ENCODE results near the gene OPTC. TPM values are rescaled to one million over a fixed set of nuclear protein-coding genes. Genes with fewer than 3 reads are reported as not detected.
A peak's percentile ranks its signal among the peaks of the same experiment; 100 is the strongest.

Gene OPTC
- total and polyA plus RNA-seq, 2 of the 8 experiments (the other 6 are each of a cell fraction or from before 2014, with no cell fraction given) = 1.1 to 4.0 TPM

DNA sequence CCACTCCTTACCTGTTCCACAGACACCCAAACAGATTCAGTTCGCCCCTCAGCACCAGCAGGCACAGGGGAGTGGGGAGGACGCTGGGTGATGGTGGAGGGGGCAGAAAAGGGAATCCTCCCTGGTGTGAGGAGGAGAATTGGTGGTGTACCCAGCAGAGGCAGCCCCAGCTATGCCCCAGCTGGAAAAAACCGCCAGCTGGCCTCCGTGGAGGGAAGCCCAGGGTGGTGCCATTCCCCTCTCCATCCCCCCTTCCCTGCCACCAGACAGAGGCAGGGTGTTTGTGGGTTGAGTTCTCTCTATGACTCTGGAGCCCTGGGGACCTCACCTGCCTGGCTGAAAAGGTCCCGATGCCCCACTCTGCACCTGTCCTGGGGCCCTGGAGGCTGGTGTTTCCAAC lies 27.9 kb downstream of the OPTC start:
- Histone ChIP-seq H2BK120ac (replicated peaks; ENCODE audit: low read depth, low read length) (no peak overlapping the region), H4K20me1 (replicated peaks in 1 of 2; ENCODE audit: control insufficient read depth in 1 of 2, insufficient read depth in 2 of 2, low read length in 2 of 2) (peaks cover 0 to 3% of the 10 kb centered on the region in 2 experiments), H3K27ac (ENCODE audit: low read depth, low read length) (no peak overlapping the region), H3K18ac (ENCODE audit: extremely low read depth, low read length) (peak overlapping the region; percentile 55; the same call in 1 of the 2 replicates), H4K5ac (ENCODE audit: insufficient read length, low read depth, low read length) (no peak overlapping the region), H3K79me2 (ENCODE audit: control insufficient read depth in 1 of 2, insufficient read depth in 2 of 2, low read length in 2 of 2) (no peaks in the 10 kb centered on the region), H2BK20ac (ENCODE audit: low read length) (0 out of 2 replicates have a peak overlapping the region, but pooled peaks have one; percentile 40), H3K9ac (replicated peaks in 1 of 4; ENCODE audit: extremely low read depth in 1 of 4, low read depth in 3 of 4, low read length in 3 of 4) (no peak overlapping the region), H3K79me1 (ENCODE audit: low read depth, low read length) (no peaks in the 10 kb centered on the region), H3K9me3 (ENCODE audit: insufficient read depth in 2 of 2, low read depth in 1 of 2, low read length in 1 of 2) (no peaks in the 10 kb centered on the region), H3K23me2 (ENCODE audit: low read depth, low read length) (peaks cover 4% of the 10 kb centered on the region; the same call in 1 of the 2 replicates), H3K4me3 (ENCODE audit: extremely low read depth in 1 of 4, insufficient read depth in 2 of 4, low read depth in 3 of 4, low read length in 4 of 4) (peak overlapping the region in 1 of 4 experiments; percentile 1; a peak in 1 of 8 replicates), H3K14ac (ENCODE audit: insufficient read length) (no peak overlapping the region), H2BK15ac (ENCODE audit: low read length) (peak overlapping the region; percentile 95), H2BK12ac (ENCODE audit: low read depth, low read length) (peak overlapping the region; percentile 70), H2AK5ac (ENCODE audit: low read depth, low read length) (0 out of 2 replicates have a peak overlapping the region, but pooled peaks have one; percentile 45), H2BK5ac (ENCODE audit: low read depth, low read length) (no peak overlapping the region; the same call in 1 of the 2 replicates), H4K8ac (ENCODE audit: extremely low read depth, insufficient read depth, low read length) (no peak overlapping the region), H3K4me2 (ENCODE audit: insufficient read depth in 1 of 2, low read depth in 2 of 2, low read length in 2 of 2) (peak overlapping the region; percentile 38 to 49; a peak in 2 of 4 replicates), H3K4ac (replicated peaks; ENCODE audit: insufficient read length, low read depth, low read length) (peak overlapping the region; percentile 1), H3K56ac (replicated peaks; ENCODE audit: insufficient read length, low read depth, low read length) (no peak overlapping the region), H3K4me1 (replicated peaks in 1 of 4; ENCODE audit: control insufficient read depth in 3 of 4, insufficient read depth in 4 of 4, low read length in 3 of 4) (peaks cover 32 to 58% (median 43%) of the 10 kb centered on the region in 4 experiments), H4K91ac (replicated peaks; ENCODE audit: insufficient read length, low read length) (no peak overlapping the region), H3K23ac (ENCODE audit: insufficient read length) (no peak overlapping the region), H3K27me3 (replicated peaks in 1 of 4; ENCODE audit: control insufficient read depth in 3 of 4, extremely low read depth in 1 of 4, insufficient read depth in 3 of 4, low read length in 3 of 4) (peaks cover 7 to 44% (median 41%) of the 10 kb centered on the region in 4 experiments), H2AFZ (ENCODE audit: low read length) (no peak overlapping the region), H3K36me3 (ENCODE audit: control insufficient read depth in 2 of 4, insufficient read depth in 4 of 4, low read length in 3 of 4) (no peaks in the 10 kb centered on the region)
- POLR2A ChIA-PET (ENCODE audit: partially characterized antibody) = no interaction called here
- 63% methylated on average over 3 of the region's 5 CpGs; no CpG with 5 or more reads in 1 of the 2 experiments for WGBS, 2 experiments (ENCODE audit: extremely low coverage in 1 of 2, insufficient coverage in 1 of 2, insufficient read length in 1 of 2, insufficient replicate concordance in 2 of 2, low coverage in 1 of 2, low lambda C conversion rate in 2 of 2, missing lambda C conversion rate in 1 of 2)
- DNase-seq (ENCODE audit: low read depth in 1 of 2, low spot score in 2 of 2) (no peak), FAIRE-seq (no peak)
- CTCF ChIA-PET (ENCODE audit: partially characterized antibody) = interaction anchor here (0.7 to 13.3 kb wide), 6 partner anchors 9 to 72 kb away, joined by 3 to 108 read pairs (median 5); no protein-coding TSS in a partner anchor
- TF ChIP-seq JUN (IDR thresholded peaks at IDR 0.05; ENCODE audit: low read depth, low read length) (no peak), SP2 (IDR thresholded peaks at IDR 0.05; ENCODE audit: low read length) (no peak), SRF (IDR thresholded peaks at IDR 0.05; ENCODE audit: low read depth, low read length) (no peak), POLR2A (IDR thresholded peaks at IDR 0.05; ENCODE audit: control extremely low read depth in 1 of 2, low read depth in 2 of 2, low read length in 2 of 2) (no peak), JUND (IDR thresholded peaks at IDR 0.05; ENCODE audit: low read length) (no peak), RNF2 (IDR thresholded peaks at IDR 0.05; ENCODE audit: borderline replicate concordance, low read depth, low read length, missing control alignments, poor library complexity, severe bottlenecking) (no peak), TAF7 (optimal IDR thresholded peaks at IDR 0.05; ENCODE audit: borderline replicate concordance, low read depth, low read length) (no peak), SAP30 (IDR thresholded peaks at IDR 0.05; ENCODE audit: insufficient read depth, insufficient replicate concordance, low read length) (no peak), MAFK (IDR thresholded peaks at IDR 0.05; ENCODE audit: low read depth, low read length) (no peak)
